HepG2 (cell line): ENCODE data around the gene CNTN2. TPM values are rescaled to one million over a fixed set of nuclear protein-coding genes. Genes with fewer than 3 reads are reported as not detected.

Source experiments
- ATAC-seq: fragments of 200-7000 bp; cut with Tn5 transposase; 3 replicates; pipeline ENCODE4 v1.9.1; 2020; ENCODE audit warnings: mild to moderate bottlenecking, moderate library complexity
- BruUV-seq: library from RNA; stranded (reverse); fragments of 400-500 nt; replicated peaks from 2 replicates; lab custom pipeline; 2021; lab: Mats Ljungman, UMichigan
- CTCF ChIA-PET: fragments of 300-600 bp; formaldehyde crosslinking; extraction: SDS; loops from one replicate; lab custom pipeline; 2021; ENCODE audit warnings: low total read pairs, inconsistent platforms, low intra/inter-chr PET ratio; lab: Yijun Ruan, JAX
- POLR2A ChIA-PET: fragments of 350-600 bp; sonication (Branson Sonifier 250); formaldehyde crosslinking; loops from one replicate; lab custom pipeline; 2020; ENCODE audit warnings: antibody characterized with exemption, inconsistent platforms; lab: Yijun Ruan, JAX
- DNase-seq: peaks from one replicate; pipeline ENCODE4 v3.0.0-alpha.2; 2015; ENCODE audit warnings: low spot score
- FAIRE-seq: peaks from 3 replicates; lab custom pipeline; 2011; peaks lifted over from hg19 to GRCh38; lab: Jason Lieb, UNC
- H2AFZ ChIP-seq: one replicate; pipeline ENCODE4 v1.6.1; 2011; ENCODE audit warnings: low read length, inconsistent platforms
- H3K27ac ChIP-seq: fragments of 300-600 bp; 3 replicates; pipeline ENCODE4 v1.8.0; 2011; ENCODE audit warnings: mixed run types, mild to moderate bottlenecking, mixed read lengths, low read length, inconsistent platforms; ENCODE audit not compliant: insufficient read depth; ENCODE audit errors: extremely low read length
- H3K27me3 ChIP-seq, 2 experiments: fragments of 200-600 bp in 1 of 2; 2 replicates in 1 of 2; 3 replicates in 1 of 2; pipeline versions ENCODE4 v1.6.0 to v1.8.0; 2011; ENCODE audit warnings: low read length in 2 of 2, mild to moderate bottlenecking in 2 of 2, moderate library complexity in 2 of 2, inconsistent platforms in 1 of 2; ENCODE audit not compliant: insufficient read depth in 2 of 2, control insufficient read depth in 1 of 2
- H3K36me3 ChIP-seq, 2 experiments: fragments of 200-600 bp in 1 of 2; replicated peaks in 1 of 2; 2 replicates in 1 of 2; 3 replicates in 1 of 2; pipeline versions ENCODE4 v1.5.1 to v1.8.0; 2011; ENCODE audit warnings: low read length in 2 of 2, inconsistent platforms in 1 of 2; ENCODE audit not compliant: insufficient read depth in 2 of 2, control insufficient read depth in 1 of 2
- H3K4me1 ChIP-seq: 2 replicates; pipeline ENCODE4 v1.5.1; 2012; ENCODE audit warnings: low read length, inconsistent platforms; ENCODE audit not compliant: insufficient read depth
- H3K4me2 ChIP-seq: 2 replicates; pipeline ENCODE4 v1.6.0; 2011; ENCODE audit warnings: low read depth, low read length, inconsistent platforms
- H3K4me3 ChIP-seq, 3 experiments: fragments of 200-600 bp in 1 of 3; sonication (generic), shearing (Covaris generic) in 1 of 3; replicated peaks in 1 of 3; 2 replicates each; pipeline ENCODE4 v1.5.1; 2011 to 2016; ENCODE audit warnings: low read length in 3 of 3, inconsistent platforms in 2 of 3, low read depth in 2 of 3, mild to moderate bottlenecking in 2 of 3, control low read depth in 1 of 3, mixed read lengths in 1 of 3; ENCODE audit not compliant: insufficient read depth in 1 of 3
- H3K79me2 ChIP-seq: one replicate; pipeline ENCODE4 v1.6.1; 2011; ENCODE audit warnings: low read length, inconsistent platforms; ENCODE audit not compliant: insufficient read depth
- H3K9ac ChIP-seq: 2 replicates; pipeline ENCODE4 v1.6.0; 2011; ENCODE audit warnings: mild to moderate bottlenecking, low read depth, low read length, inconsistent platforms; ENCODE audit not compliant: insufficient read depth
- H3K9me3 ChIP-seq: 2 replicates; pipeline ENCODE4 v1.5.1; 2012; ENCODE audit warnings: mild to moderate bottlenecking, low read length
- H4K20me1 ChIP-seq: 2 replicates; pipeline ENCODE4 v1.6.0; 2011; ENCODE audit warnings: inconsistent platforms, mild to moderate bottlenecking, low read length, moderate library complexity; ENCODE audit not compliant: insufficient read depth
- CCDC6 ChIP-seq: sonication (generic); formaldehyde crosslinking; IDR thresholded peaks from 2 replicates; pipeline ENCODE4 v1.8.1; 2022; ENCODE audit warnings: mild to moderate bottlenecking, missing genetic modification reagents, moderate library complexity
- ESRRA ChIP-seq: sonication (generic); formaldehyde crosslinking; IDR thresholded peaks from 2 replicates; pipeline ENCODE4 v1.5.1; 2020; ENCODE audit warnings: mild to moderate bottlenecking, low read depth, missing genetic modification reagents
- PRPF4 ChIP-seq: fragments of 200-400 bp; formaldehyde crosslinking; IDR thresholded peaks from 2 replicates; pipeline ENCODE4 v1.6.1; 2016; ENCODE audit warnings: low read length, low read depth; ENCODE audit not compliant: poor library complexity, severe bottlenecking
- STAG1 ChIP-seq: sonication (generic); formaldehyde crosslinking; IDR thresholded peaks from 2 replicates; pipeline ENCODE4 v1.4.0; 2020; ENCODE audit warnings: missing genetic modification reagents
- TBX2 ChIP-seq: sonication (generic); formaldehyde crosslinking; IDR thresholded peaks from 2 replicates; pipeline ENCODE4 v1.5.0; 2020; ENCODE audit warnings: missing genetic modification reagents, mild to moderate bottlenecking, borderline replicate concordance
- TEAD2 ChIP-seq: sonication (generic); formaldehyde crosslinking; IDR thresholded peaks from 2 replicates; pipeline ENCODE4 v1.9.0; 2021; ENCODE audit warnings: missing genetic modification reagents
- U2AF1 ChIP-seq: fragments of 200-400 bp; formaldehyde crosslinking; optimal IDR thresholded peaks from 2 replicates; pipeline ENCODE3; 2017; ENCODE audit warnings: mild to moderate bottlenecking, low read depth, low read length
- ZFYVE20 ChIP-seq: sonication (generic); formaldehyde crosslinking; IDR thresholded peaks from 2 replicates; pipeline ENCODE4 v1.8.0; 2023; ENCODE audit warnings: low read depth, mild to moderate bottlenecking, moderate library complexity, missing genetic modification reagents, borderline replicate concordance
- ZNF674 ChIP-seq: sonication (generic); formaldehyde crosslinking; IDR thresholded peaks from 2 replicates; pipeline ENCODE4 v1.5.0; 2020; ENCODE audit warnings: low read depth, mild to moderate bottlenecking, missing genetic modification reagents
- ZSCAN20 ChIP-seq: sonication (generic); formaldehyde crosslinking; IDR thresholded peaks from 2 replicates; pipeline ENCODE4 v1.4.0; 2020; ENCODE audit warnings: missing genetic modification reagents, mild to moderate bottlenecking, borderline replicate concordance
- WGBS: methylation state at CpG from one replicate; pipeline ENCODE4 v1.1.6; 2017; ENCODE audit warnings: low lambda C conversion rate; 5-methylcytosine and 5-hydroxymethylcytosine counted together
- in situ Hi-C: cut with HindIII; loops from 2 replicates; pipeline ENCODE4 v1.10.0; 2017; ENCODE audit warnings: low pct_unique_long_range_greater_than_20kb; ENCODE audit not compliant: extremely low pct_ligation_motif_present
- intact Hi-C: fragments of 100-400 bp; cut with micrococcal nuclease; formaldehyde crosslinking; loops from one replicate; pipeline ENCODE4 v1.10.0; 2022; ENCODE audit not compliant: unreplicated experiment
- polyA plus RNA-seq, 8 experiments: library from polyadenylated mRNA; depleted of rRNA in 3 of 8; stranded (reverse) in 7 of 8; unstranded in 1 of 8; fragments of >200 nt; fragmentation: Illumina TruSeq in 4 of 8; extraction: Trizol in 4 of 8; gene quantifications; 2 replicates each; pipeline versions ENCODE4 v1.2.1 to v1.2.3, GENCODE V29; 2011 to 2016; ENCODE audit warnings: low read depth in 4 of 8, missing spikeins in 1 of 8, mixed read lengths in 1 of 8; ENCODE audit not compliant: insufficient read depth in 1 of 8
- total RNA-seq, 5 experiments: library from RNA; depleted of rRNA; stranded (reverse); fragments of >200 nt; fragmentation: Illumina TruSeq; extraction: Trizol; gene quantifications; 2 replicates each; pipeline ENCODE4 v1.2.3, GENCODE V29; 2016; ENCODE audit warnings: low read depth in 1 of 5
- TF ChIP-seq, protein P1 (sequence below): IDR thresholded peaks from 2 replicates; pipeline ENCODE4 v1.6.1; 2016; ENCODE audit warnings: control low read depth
- TF ChIP-seq, protein P2 (sequence below), 2 experiments: IDR thresholded peaks; 2 replicates each; pipeline ENCODE4 v1.6.1; 2011 to 2012; ENCODE audit warnings: low read length in 2 of 2, borderline replicate concordance in 1 of 2, low read depth in 1 of 2, mild to moderate bottlenecking in 1 of 2, moderate library complexity in 1 of 2

The CNTN2 gene
- total and polyA plus RNA-seq, 2 of the 13 experiments (the other 11 are each of a cell fraction or from before 2014, with no cell fraction given): not detected

DNA sequence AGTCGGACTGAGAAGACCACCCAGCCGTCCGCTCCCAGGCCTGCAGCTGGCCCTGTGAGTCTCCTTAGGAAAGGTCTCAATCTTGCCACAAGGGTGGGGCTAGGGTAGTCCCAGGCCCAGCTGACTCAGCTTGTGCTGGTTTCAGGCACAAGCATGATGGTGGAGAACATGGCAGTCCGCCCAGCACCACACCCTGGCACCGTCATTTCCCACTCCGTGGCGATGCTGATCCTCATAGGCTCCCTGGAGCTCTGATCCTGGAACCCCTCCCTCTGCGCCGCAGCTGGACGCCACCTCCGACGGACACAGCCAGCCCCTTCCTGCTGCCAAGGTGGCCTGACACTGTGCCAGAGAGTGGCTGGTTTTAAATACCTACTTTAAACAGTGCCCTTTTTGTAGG lies 30.5 kb downstream of the CNTN2 start (continued):
- TF ChIP-seq ESRRA: no peak
- TF ChIP-seq U2AF1: no peak
- TF ChIP-seq TBX2: no peak
- TF ChIP-seq ZNF674: no peak
- no peak for TF ChIP-seq CCDC6 (CRISPR knock-in tag)
- TF ChIP-seq, protein P1, sequence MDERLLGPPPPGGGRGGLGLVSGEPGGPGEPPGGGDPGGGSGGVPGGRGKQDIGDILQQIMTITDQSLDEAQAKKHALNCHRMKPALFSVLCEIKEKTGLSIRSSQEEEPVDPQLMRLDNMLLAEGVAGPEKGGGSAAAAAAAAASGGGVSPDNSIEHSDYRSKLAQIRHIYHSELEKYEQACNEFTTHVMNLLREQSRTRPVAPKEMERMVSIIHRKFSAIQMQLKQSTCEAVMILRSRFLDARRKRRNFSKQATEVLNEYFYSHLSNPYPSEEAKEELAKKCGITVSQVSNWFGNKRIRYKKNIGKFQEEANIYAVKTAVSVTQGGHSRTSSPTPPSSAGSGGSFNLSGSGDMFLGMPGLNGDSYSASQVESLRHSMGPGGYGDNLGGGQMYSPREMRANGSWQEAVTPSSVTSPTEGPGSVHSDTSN (CRISPR knock-in tag): no peak
- TF ChIP-seq ZFYVE20 (CRISPR knock-in tag): no peak
- TF ChIP-seq, protein P2, sequence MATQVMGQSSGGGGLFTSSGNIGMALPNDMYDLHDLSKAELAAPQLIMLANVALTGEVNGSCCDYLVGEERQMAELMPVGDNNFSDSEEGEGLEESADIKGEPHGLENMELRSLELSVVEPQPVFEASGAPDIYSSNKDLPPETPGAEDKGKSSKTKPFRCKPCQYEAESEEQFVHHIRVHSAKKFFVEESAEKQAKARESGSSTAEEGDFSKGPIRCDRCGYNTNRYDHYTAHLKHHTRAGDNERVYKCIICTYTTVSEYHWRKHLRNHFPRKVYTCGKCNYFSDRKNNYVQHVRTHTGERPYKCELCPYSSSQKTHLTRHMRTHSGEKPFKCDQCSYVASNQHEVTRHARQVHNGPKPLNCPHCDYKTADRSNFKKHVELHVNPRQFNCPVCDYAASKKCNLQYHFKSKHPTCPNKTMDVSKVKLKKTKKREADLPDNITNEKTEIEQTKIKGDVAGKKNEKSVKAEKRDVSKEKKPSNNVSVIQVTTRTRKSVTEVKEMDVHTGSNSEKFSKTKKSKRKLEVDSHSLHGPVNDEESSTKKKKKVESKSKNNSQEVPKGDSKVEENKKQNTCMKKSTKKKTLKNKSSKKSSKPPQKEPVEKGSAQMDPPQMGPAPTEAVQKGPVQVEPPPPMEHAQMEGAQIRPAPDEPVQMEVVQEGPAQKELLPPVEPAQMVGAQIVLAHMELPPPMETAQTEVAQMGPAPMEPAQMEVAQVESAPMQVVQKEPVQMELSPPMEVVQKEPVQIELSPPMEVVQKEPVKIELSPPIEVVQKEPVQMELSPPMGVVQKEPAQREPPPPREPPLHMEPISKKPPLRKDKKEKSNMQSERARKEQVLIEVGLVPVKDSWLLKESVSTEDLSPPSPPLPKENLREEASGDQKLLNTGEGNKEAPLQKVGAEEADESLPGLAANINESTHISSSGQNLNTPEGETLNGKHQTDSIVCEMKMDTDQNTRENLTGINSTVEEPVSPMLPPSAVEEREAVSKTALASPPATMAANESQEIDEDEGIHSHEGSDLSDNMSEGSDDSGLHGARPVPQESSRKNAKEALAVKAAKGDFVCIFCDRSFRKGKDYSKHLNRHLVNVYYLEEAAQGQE (IDR thresholded peaks at IDR 0.05; ENCODE audit: borderline replicate concordance in 1 of 2, low read depth in 1 of 2, low read length in 2 of 2): no peak
- TF ChIP-seq, all 625 proteins: peak for 0

DNA sequence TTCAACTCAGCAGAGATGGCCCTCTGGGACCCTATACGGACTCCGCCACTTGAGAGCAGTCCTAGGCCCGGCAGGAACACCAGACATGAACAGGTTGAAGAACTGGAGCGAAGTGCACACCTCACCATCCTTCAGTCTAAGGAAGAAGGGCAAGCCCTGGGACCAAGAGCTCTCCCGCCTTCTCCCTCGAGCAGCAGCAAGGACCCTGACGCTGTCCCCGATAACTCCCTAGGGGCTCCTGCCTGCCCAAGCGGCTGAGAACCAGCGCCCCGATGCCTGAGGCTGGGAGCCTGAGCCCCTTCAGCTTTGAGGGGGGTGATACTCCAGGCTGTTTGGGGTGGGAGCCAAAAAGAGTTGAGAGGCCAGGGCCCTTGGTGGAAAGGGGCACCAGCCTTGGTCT lies 31.1 kb downstream of the CNTN2 start:
- no peak for FAIRE-seq
- Histone ChIP-seq H3K27ac (no peak overlapping the region), H3K36me3 (no peaks in the 10 kb centered on the region), H3K9ac (no peak overlapping the region), H3K79me2 (no peaks in the 10 kb centered on the region), H2AFZ (no peak overlapping the region), H3K9me3 (no peaks in the 10 kb centered on the region), H3K4me2 (no peak overlapping the region), H4K20me1 (no peaks in the 10 kb centered on the region), H3K4me3 (no peak overlapping the region), H3K4me1 (no peaks in the 10 kb centered on the region), H3K27me3 (peaks cover 0 to 25% of the 10 kb centered on the region in 2 experiments; a peak in 3 of 5 replicates)
- intact Hi-C loops (no loop called here), in situ Hi-C loops (no loop called here)
- ChIA-PET CTCF (no interaction called here), POLR2A (no interaction called here)
- BruUV-seq: no TSS peak
- no peak for DNase-seq
- WGBS: 75% methylated on average over 5 of the region's 11 CpGs
- ATAC-seq: no peak
- TF ChIP-seq STAG1 (CRISPR knock-in tag) (no peak), PRPF4 (no peak), ZSCAN20 (no peak), TEAD2 (CRISPR knock-in tag) (no peak)
